IMR-90 (cell line): ENCODE data around the gene ADAMTSL1.

Source experiments
- CTCF ChIP-seq: conservative IDR thresholded peaks from 2 replicates; pipeline ENCODE4 v1.5.1; 2012; ENCODE audit warnings: mild to moderate bottlenecking, low read depth, low read length, improper control_type of control experiment
- POLR2A ChIP-seq: IDR thresholded peaks from 2 replicates; pipeline ENCODE4 v1.6.1; 2012; ENCODE audit warnings: mild to moderate bottlenecking, low read depth, low read length

- TF ChIP-seq POLR2A (no peak), CTCF (no peak)
These were observed 432.9 kb downstream of the ADAMTSL1 start for GRCh38 chr9:18906656-18907395.
